C4-2B (cell line): ENCODE measurements around the gene TNS3.
A peak's percentile ranks its signal among the peaks of the same experiment; 100 is the strongest.

Source experiments
- H3K27ac ChIP-seq: fragments of 450-650 bp; 2 replicates; pipeline ENCODE4 v1.5.1; 2017
- ZFX ChIP-seq: fragments of 450-650 bp; IDR thresholded peaks from 2 replicates; pipeline ENCODE4 v1.6.1; 2017
- TF ChIP-seq, protein P1 (sequence below): fragments of 450-650 bp; conservative IDR thresholded peaks from 2 replicates; pipeline ENCODE4 v1.5.1; 2017; ENCODE audit warnings: mild to moderate bottlenecking

The TNS3 gene

DNA sequence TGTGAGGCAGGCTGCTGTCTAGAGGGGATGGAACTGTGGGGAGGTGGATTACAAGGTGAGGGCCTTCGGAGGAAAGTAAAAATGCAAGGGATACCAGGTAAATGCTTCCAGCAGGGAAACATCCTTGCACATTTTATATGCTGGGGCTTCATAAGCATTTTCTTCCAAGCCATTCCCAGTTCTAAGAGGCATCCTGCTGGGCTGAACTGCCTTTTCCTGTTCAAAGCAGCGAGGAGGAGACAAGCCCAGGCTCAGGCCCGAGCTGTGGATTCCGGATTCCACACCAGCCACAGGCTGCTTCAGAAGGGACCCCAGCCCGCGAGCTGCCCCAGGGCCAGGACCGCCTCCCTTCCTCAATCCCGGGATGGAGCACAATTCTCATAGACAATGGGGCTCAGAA is 249.7 kb downstream of the TNS3 start:
- H3K27ac ChIP-seq, result no peak overlapping the region
- TF ChIP-seq ZFX, result no peak
- TF ChIP-seq, protein P1, sequence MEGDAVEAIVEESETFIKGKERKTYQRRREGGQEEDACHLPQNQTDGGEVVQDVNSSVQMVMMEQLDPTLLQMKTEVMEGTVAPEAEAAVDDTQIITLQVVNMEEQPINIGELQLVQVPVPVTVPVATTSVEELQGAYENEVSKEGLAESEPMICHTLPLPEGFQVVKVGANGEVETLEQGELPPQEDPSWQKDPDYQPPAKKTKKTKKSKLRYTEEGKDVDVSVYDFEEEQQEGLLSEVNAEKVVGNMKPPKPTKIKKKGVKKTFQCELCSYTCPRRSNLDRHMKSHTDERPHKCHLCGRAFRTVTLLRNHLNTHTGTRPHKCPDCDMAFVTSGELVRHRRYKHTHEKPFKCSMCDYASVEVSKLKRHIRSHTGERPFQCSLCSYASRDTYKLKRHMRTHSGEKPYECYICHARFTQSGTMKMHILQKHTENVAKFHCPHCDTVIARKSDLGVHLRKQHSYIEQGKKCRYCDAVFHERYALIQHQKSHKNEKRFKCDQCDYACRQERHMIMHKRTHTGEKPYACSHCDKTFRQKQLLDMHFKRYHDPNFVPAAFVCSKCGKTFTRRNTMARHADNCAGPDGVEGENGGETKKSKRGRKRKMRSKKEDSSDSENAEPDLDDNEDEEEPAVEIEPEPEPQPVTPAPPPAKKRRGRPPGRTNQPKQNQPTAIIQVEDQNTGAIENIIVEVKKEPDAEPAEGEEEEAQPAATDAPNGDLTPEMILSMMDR, result no peak

DNA sequence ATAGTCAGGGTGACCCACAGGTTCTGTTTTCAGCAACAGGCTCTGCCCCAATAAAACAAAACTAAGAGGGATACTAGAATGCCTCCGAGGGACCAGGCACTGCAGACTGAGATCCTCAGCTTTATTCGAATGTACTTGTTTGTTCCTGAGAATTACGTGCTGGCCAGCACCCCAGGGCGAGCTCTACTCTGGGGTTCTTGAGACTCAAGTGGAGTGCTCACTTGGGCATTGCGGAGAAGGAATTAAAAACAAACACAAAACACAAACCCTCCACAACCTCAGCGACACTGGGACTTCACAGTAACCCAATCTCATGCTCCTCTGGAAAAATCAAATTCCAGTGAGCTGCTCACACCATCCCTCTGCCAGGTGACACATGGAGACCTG is 250.7 kb downstream of the TNS3 start:
- no peak for TF ChIP-seq ZFX
- TF ChIP-seq, protein P1, result no peak

DNA sequence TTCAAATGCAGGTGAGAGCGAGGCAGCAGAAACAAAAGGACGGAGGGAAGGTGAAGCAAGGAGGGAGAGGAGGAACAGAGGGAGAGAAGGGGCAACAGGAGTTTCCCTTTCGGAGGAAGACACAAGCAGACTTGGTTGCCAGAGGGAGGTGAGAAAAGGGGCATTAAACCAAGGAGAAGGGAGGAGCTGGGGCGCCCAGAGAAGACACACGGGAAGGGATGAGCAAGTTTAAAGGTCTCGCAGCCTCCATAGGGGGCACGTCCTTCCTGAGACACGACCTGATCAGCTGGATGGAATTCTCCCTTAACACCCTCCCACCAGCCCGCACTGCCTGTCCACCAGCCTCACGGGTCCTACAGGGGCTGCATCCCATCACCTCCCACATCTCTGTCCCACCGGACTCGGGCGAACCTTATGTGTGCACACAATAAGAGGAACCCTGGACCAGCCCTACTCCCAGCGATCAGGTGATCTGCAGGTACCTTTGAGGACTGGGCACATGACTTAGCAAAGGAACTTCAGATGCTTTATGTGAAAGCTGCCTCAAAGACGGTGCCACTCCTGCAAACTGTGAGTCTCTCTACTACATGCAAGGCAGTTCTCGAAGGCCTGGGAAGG is 251.2 kb downstream of the TNS3 start:
- TF ChIP-seq, protein P1, result no peak
- no peak for TF ChIP-seq ZFX

More for the DNA sequence above, 250.7 kb downstream of the TNS3 start:
- no peak overlapping the region for H3K27ac ChIP-seq

DNA sequence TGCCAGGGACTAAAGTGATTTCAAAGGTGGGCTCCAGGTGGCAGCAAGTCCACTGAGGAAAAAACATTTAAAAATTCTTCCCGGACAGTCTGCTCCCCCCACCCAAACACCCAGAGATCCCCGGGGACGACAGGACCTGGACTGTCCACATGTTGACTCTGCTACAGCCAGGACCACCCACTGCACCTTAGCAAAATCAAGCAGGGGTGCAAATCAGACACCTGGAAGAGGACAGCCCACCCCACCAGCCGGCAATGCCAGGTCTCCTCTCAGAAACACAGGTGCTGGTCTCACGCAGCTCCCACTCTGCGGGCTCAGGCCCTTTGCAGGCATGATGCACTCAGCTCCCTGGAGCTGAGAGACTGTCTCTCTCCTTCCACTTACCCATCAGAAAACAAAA is 251.9 kb downstream of the TNS3 start:
- no peak overlapping the region for H3K27ac ChIP-seq
- no peak for TF ChIP-seq ZFX
- TF ChIP-seq, protein P1, result no peak

More for the DNA sequence above, 251.2 kb downstream of the TNS3 start:
- no peak overlapping the region for H3K27ac ChIP-seq

DNA sequence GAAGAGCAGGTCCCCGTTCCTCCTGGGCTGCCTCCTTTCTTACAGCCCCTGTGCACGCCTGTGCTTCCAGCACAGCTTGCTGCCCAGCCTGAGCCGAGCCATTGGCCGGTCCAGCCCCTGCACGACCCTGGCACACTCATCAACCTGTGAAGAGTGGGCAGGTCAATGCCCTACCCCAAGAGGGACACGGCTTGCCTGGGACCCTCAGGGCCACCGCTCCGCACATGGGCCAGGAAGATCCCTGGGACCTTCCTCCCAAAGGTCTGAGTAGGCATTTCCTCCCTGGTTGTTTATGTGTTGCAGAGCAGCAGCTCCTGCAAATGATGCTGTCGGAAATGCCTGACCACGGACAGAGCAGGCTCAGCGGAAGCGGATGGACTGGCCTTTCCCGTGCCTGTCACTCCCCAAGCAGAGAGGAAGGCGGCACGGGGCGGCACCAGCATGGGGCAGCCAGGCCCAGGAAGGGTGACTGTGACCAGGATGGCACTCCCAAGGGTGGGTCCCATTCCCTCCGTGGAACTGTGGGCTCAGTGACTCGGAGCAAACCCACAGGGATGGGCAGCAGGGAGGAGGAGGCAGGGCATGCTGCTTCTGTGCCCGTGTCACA is 252.5 kb downstream of the TNS3 start:
- TF ChIP-seq ZFX, result no peak
- TF ChIP-seq, protein P1, result no peak
- no peak overlapping the region for H3K27ac ChIP-seq

DNA sequence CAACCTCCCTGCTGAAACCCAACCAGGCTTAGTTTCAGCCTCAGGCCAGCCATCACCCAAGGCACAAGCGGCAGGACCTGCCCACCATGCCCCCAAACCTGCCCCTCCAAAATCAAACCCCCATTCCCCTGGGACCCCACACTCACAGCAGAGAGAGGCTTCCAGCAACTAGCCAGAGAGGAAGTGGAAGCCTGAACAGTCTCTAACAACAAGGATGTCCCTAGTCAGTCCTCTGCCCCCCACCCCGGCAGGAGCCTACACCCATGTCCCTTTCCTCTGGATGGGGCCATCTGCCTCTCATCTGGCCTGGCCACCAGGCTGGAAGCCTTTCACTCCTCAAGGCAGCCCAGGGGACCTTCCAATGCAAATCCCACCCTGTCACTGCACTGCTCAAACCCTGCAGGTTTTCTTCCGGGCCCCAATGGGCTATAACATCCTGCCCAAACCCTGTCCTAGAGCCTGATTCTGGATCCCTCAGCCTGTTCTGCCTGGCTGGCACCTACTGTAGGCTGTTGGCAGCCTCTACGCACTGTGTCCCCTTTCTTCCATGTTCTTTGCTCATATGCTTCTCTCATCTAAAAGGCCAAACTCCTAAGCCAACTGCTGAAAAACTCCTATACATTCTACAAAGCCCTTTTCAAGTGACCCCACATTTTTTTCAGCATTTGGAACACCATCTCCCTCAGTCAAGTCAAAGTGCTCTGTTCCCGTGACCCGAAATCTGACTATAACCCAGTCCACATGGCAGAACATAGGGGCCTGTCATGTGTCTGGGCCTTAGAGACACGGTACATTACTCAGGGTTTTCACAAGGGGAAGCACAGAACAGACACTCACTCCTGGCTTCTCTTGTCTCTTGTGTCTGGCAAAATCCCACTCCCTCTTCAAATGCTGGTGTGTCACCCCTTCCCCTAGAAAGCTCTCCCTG is 253.3 kb downstream of the TNS3 start:
- H3K27ac ChIP-seq, result peak overlapping the region; percentile 43
- TF ChIP-seq ZFX, result no peak
- TF ChIP-seq, protein P1, result no peak
